Smooth muscle cell (in vitro differentiated cells): ENCODE results near the gene GZMB. TPM values are rescaled to one million over a fixed set of nuclear protein-coding genes. Genes with fewer than 3 reads are reported as not detected.
"Not testable (repeated sequence)": the region's sequence is repeated elsewhere in the genome, so short reads cannot be mapped to it uniquely, and the experiment has no call there.

ENCODE experiments used
- DNase-seq: peaks from one replicate; lab custom pipeline; 2025; ENCODE audit not compliant: unreplicated experiment; lab: John Stamatoyannopoulos, UW
- H2AFZ ChIP-seq: fragments of 200-600 bp; sonication (generic); 2 replicates; pipeline ENCODE4 v1.6.0; 2016; ENCODE audit warnings: antibody characterized with exemption, low read depth, mild to moderate bottlenecking
- H3F3A ChIP-seq: fragments of 200-600 bp; sonication (generic); 2 replicates; pipeline ENCODE4 v1.6.0; 2017; ENCODE audit warnings: antibody characterized with exemption, low read depth
- H3K27ac ChIP-seq: fragments of 200-600 bp; sonication (generic); 2 replicates; pipeline ENCODE4 v1.5.1; 2016; ENCODE audit warnings: low read depth, mild to moderate bottlenecking
- H3K27me3 ChIP-seq: fragments of 200-600 bp; sonication (generic); 2 replicates; pipeline ENCODE4 v1.6.1; 2016; ENCODE audit warnings: low read depth, mild to moderate bottlenecking
- H3K36me3 ChIP-seq: fragments of 200-600 bp; sonication (generic); 2 replicates; pipeline ENCODE4 v1.5.1; 2016; ENCODE audit warnings: low read depth
- H3K4me1 ChIP-seq: fragments of 200-600 bp; sonication (generic); 2 replicates; pipeline ENCODE4 v1.5.1; 2016; ENCODE audit warnings: low read depth
- H3K4me2 ChIP-seq: fragments of 200-600 bp; sonication (generic); 2 replicates; pipeline ENCODE4 v1.6.0; 2016; ENCODE audit warnings: mild to moderate bottlenecking
- H3K4me3 ChIP-seq: fragments of 200-600 bp; sonication (generic); 2 replicates; pipeline ENCODE4 v1.5.1; 2016; ENCODE audit warnings: mild to moderate bottlenecking
- H3K79me2 ChIP-seq: fragments of 200-600 bp; sonication (generic); 2 replicates; pipeline ENCODE4 v1.6.0; 2016; ENCODE audit warnings: low read depth, mild to moderate bottlenecking
- H3K9ac ChIP-seq: fragments of 200-600 bp; sonication (generic); 2 replicates; pipeline ENCODE4 v1.6.0; 2016; ENCODE audit warnings: low read depth
- H3K9me3 ChIP-seq: fragments of 200-600 bp; sonication (generic); replicated peaks from 2 replicates; pipeline ENCODE4 v1.5.1; 2016; ENCODE audit warnings: low read depth
- H4K20me1 ChIP-seq: fragments of 200-600 bp; sonication (generic); 2 replicates; pipeline ENCODE4 v1.6.0; 2016; ENCODE audit warnings: low read depth
- CTCF ChIP-seq: fragments of 200-600 bp; sonication (generic); IDR thresholded peaks from 2 replicates; pipeline ENCODE4 v1.5.1; 2017; ENCODE audit warnings: borderline replicate concordance, mild to moderate bottlenecking, antibody characterized with exemption; ENCODE audit not compliant: insufficient read depth, poor library complexity, severe bottlenecking
- WGBS: methylation state at CpG from one replicate; pipeline ENCODE4 v1.1.7; 2016; ENCODE audit warnings: low lambda C conversion rate; 5-methylcytosine and 5-hydroxymethylcytosine counted together
- polyA plus RNA-seq: library from polyadenylated mRNA; unstranded; fragments of >200 nt; fragmentation: Nextera tagmentation; extraction: Ambion mirVana; gene quantifications from 2 replicates; pipeline ENCODE4 v1.2.1, GENCODE V29; 2016
- total RNA-seq: library from RNA; depleted of rRNA; stranded (reverse); fragments of >200 nt; gene quantifications from 2 replicates; pipeline ENCODE4 v1.2.3, GENCODE V29; 2014

Gene GZMB
- total and polyA plus RNA-seq, 2 experiments from 2014 or later = not detected

DNA sequence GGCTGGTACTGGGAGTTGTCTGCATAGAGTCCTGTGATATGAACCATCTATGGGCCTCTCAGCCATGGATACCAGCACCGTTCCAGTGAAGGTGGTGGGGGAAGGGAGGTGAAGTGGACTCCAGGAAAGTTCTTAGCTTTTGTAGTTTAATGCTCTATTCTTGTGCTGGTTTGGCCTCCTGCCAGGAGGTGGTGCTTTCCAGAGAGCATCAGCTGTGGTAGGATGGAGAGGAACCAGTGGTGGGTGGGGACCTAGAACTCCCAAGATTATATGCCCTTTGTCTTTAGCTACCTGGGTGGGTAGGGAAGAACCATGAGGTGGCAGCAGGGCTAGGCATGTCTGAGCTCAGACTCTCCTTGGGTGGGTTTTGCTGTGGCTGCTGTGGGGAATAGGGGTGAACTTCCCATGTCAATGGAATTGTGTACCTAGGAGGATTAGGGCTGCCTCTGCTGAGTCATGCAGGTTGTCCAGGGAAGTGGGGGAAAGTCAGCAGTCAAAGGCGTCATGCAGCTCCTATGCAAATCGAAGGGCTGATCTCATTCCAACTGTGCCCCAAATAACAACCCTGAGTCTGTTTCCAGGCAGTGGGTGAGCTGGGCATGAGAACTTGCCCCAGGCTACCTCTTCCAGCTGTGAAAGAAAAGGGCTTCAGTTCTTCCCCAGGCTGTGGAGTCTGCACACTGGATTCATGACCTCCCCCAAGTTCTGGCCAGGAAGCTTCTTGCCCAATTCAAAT, 38.7 kb downstream of the GZMB start:
- no peaks in the 10 kb centered on the region for H3K36me3 ChIP-seq
- no peaks in the 10 kb centered on the region for H3K4me1 ChIP-seq
- H3K9me3 ChIP-seq = peaks cover 8% of the 10 kb centered on the region
- H3K9ac ChIP-seq = no peak overlapping the region
- TF ChIP-seq CTCF = no peak
- WGBS = 83% methylated on average over 3 of the region's 3 CpGs
- H2AFZ ChIP-seq = no peak overlapping the region
- no peak overlapping the region for H3K4me3 ChIP-seq
- H4K20me1 ChIP-seq = no peaks in the 10 kb centered on the region
- no peak overlapping the region for H3K27ac ChIP-seq
- H3F3A ChIP-seq = no peaks in the 10 kb centered on the region
- H3K27me3 ChIP-seq = no peaks in the 10 kb centered on the region
- H3K79me2 ChIP-seq = no peaks in the 10 kb centered on the region
- no peak for DNase-seq
- H3K4me2 ChIP-seq = no peak overlapping the region

DNA sequence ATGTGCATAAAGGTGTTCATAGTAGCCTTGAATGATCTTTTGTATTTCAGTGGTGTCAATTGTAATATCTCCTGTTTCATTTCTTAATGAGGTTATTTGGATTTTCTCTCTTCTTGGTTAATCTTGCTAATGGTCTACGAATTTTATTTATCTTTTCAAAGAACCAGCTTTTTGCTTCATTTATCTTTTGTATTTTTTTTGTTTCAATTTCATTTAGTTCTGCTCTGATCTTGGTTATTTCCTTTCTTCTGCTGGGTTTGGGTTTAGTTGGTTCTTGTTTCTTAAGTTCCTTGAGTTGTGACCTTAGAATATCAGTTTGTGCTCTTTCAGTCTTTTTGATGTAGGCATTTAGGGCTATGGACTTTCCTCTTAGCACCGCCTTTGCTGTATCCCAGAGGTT, 43.0 kb downstream of the GZMB start:
- H3K4me3 ChIP-seq, H3K27ac ChIP-seq, H2AFZ ChIP-seq, H3K4me2 ChIP-seq, H3F3A ChIP-seq, H3K9ac ChIP-seq, H3K27me3 ChIP-seq, H4K20me1 ChIP-seq, DNase-seq, H3K79me2 ChIP-seq, H3K9me3 ChIP-seq, H3K4me1 ChIP-seq, H3K36me3 ChIP-seq: not testable (repeated sequence)
- WGBS = 72% methylated on average over 2 of the region's 2 CpGs

DNA sequence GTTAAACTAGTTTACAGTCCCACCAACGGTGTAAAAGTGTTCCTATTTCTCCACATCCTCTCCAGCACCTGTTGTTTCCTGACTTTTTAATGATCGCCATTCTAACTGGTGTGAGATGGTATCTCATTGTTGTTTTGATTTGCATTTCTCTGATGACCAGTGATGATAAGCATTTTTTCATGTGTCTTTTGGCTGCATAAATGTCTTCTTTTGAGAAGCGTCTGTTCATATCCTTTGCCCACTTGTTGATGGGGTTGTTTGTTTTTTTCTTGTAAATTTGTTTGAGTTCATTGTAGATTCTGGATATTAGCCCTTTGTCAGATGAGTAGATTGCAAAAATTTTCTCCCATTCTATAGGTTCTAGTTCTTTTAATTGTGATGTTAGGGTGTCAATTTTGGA, 49.6 kb downstream of the GZMB start:
- not testable (repeated sequence) for H3F3A ChIP-seq, H3K9me3 ChIP-seq, H3K4me3 ChIP-seq, H3K4me2 ChIP-seq, H3K36me3 ChIP-seq, H3K27ac ChIP-seq, H2AFZ ChIP-seq, H3K27me3 ChIP-seq, H4K20me1 ChIP-seq, H3K4me1 ChIP-seq, DNase-seq, H3K79me2 ChIP-seq, H3K9ac ChIP-seq
- WGBS = 85% methylated on average over 3 of the region's 3 CpGs

Other genes starting within 250 kb of the GZMB start
- gene NYNRIN, start 235.2 kb downstream of the GZMB start, total RNA-seq = 38.0 and 41.1 TPM in 2 replicates
- gene NYNRIN, start 235.2 kb downstream of the GZMB start, polyA plus RNA-seq = 29.5 and 30.3 TPM in 2 replicates
- 1.1 and 3.0 TPM in 2 replicates for gene CBLN3, start 204.5 kb downstream of the GZMB start, total RNA-seq
- gene CBLN3, start 204.5 kb downstream of the GZMB start, polyA plus RNA-seq = 1.6 and 2.5 TPM in 2 replicates
- 43.1 and 55.7 TPM in 2 replicates for gene KHNYN, start 204.2 kb downstream of the GZMB start, total RNA-seq
- 28.2 and 34.8 TPM in 2 replicates for gene KHNYN, start 204.2 kb downstream of the GZMB start, polyA plus RNA-seq
- gene SDR39U1, start 191.4 kb downstream of the GZMB start, total RNA-seq = 20.9 and 21.6 TPM in 2 replicates
- gene SDR39U1, start 191.4 kb downstream of the GZMB start, polyA plus RNA-seq = 62.6 and 78.8 TPM in 2 replicates
- gene CMA1, start 125.9 kb downstream of the GZMB start, total RNA-seq = not detected in 2 replicates
- not detected in 2 replicates for gene CMA1, start 125.9 kb downstream of the GZMB start, polyA plus RNA-seq
- not detected in 2 replicates for gene CTSG, start 57.9 kb downstream of the GZMB start, total RNA-seq
- gene CTSG, start 57.9 kb downstream of the GZMB start, polyA plus RNA-seq = not detected in 2 replicates
- gene GZMH, start 24.5 kb downstream of the GZMB start, total RNA-seq = not detected in 2 replicates
- not detected in 2 replicates for gene GZMH, start 24.5 kb downstream of the GZMB start, polyA plus RNA-seq